GM21723 (cell line): Measurements from ENCODE around the gene PRSS48.
"Not testable (repeated sequence)": the region's sequence is repeated elsewhere in the genome, so short reads cannot be mapped to it uniquely, and the experiment has no call there.

ENCODE experiments used
- ATAC-seq: cut with Tn5 transposase; IDR thresholded peaks from one replicate; pipeline ENCODE4 v1.9.1; 2021; ENCODE audit warnings: mild to moderate bottlenecking, moderate library complexity; ENCODE audit not compliant: unreplicated experiment

The PRSS48 gene, protein sequence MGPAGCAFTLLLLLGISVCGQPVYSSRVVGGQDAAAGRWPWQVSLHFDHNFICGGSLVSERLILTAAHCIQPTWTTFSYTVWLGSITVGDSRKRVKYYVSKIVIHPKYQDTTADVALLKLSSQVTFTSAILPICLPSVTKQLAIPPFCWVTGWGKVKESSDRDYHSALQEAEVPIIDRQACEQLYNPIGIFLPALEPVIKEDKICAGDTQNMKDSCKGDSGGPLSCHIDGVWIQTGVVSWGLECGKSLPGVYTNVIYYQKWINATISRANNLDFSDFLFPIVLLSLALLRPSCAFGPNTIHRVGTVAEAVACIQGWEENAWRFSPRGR

GRCh38 chr4:151276787-151277562 is at the start of gene PRSS48:
PRSS48 (plus strand) TSS chr4:151277161; CDS start chr4:151277173, 12 bp downstream.
- ATAC-seq, result no peak

GRCh38 chr4:151227172-151227571 is 49.8 kb upstream of the PRSS48 start:
- ATAC-seq, result no peak

DNA sequence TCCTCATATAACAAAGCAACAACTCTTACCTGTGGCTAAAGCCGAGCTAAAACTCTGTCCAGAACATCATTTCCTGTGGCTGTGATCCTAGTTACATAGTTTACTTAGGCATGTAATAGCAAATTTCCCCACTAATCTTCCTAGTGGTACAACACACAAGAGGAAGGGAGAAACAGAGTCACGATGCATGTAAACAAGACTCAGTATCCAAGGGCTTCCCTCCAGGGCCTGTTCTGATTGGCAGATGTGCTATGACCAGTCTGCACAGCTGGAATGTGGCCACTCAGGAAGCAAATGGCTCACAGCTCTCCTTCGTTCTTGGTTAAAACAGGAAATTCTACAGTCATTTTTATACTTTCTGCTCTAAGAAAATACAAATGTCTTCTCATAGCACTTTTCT is 49.2 kb upstream of the PRSS48 start:
- ATAC-seq, result no peak

GRCh38 chr4:151228189-151229119 is 48.5 kb upstream of the PRSS48 start:
- no peak for ATAC-seq

DNA sequence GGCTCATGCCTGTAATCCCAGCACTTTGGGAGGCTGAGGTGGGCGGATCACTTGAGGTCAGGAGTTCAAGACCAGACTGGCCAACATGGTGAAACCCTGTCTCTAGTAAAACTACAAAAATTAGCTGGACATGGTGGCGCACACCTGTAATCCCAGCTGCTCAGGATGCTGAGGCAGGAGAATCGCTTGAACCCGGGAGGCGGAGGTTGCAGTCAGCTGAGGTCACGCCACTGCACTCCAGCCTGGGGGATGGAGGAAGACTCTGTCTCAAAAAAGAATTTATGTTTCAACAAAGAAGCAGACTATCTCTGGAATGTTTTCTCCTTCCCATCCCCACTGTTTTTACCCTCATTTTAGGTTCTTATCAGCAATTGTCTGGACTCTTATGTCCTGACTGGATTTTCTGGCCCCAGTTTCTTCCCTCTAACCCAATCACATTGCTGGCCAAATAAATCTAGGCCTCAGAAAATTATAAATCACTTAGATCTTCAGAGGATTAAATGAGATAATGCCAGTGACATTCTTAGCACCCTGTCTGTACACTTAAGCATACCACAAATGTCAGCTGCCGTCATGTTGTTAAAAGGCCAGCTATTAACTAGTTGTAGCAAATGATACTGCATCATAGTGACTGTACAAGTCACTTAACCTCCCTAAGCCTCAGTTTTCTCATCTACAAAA is 44.9 kb upstream of the PRSS48 start:
- ATAC-seq, result no peak

DNA sequence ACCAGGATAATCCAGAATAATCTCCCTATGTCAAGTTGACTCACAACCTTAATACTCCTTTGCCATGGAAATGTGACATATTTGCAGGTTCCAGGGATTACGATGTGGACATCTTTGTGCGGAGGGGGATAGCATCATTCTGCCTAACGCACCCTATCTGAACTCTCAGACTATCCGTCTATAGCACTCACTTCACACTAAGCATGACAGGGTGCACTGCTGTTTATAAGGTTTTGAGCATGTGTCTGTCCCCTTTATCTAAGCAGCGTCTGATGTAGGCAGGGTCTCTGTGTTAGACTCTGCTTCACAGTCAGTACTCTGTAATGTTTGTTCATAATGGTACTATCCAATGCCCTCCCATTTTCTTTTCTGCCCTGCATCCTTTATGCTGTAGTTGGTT is 43.4 kb upstream of the PRSS48 start:
- no peak for ATAC-seq

DNA sequence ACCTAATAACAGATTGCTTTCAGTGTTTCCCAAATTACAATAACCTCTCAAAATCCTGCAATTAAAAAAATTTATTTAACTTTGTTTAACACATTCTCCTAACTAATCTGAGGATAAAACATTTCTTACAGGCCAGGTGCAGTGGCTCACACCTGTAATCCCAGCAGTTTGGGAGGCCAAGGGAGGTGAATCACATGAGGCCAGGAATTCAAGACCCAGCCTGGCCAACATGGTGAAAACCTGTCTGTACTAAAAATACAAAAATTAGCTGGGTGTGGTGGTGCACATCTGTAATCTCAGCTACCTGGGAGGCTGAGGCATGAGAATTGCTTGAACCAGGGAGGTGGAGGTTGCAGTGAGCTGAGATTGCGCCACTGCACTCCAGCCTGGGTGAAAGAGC is 41.6 kb upstream of the PRSS48 start:
- ATAC-seq, result not testable (repeated sequence)

DNA sequence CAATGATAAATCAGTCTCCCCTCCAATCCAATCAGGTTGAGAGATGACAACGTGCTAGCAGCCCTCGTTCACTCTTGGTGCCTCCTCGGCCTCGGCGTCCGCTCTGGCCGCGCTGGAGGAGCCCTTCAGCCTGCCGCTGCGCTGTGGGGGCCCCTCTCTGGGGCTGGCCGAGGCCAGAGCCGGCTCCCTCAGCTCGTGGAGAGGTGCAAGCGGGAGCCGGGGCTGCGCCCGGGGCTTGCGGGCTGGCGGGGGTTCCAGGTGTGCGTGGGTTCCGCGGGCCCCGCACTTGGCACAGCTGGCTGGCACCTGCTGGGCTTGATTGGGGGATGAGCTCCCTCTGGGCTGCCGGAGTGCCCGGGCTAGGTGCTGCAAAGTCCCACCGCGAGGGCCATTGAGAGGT is 40.9 kb upstream of the PRSS48 start:
- ATAC-seq, result no peak

DNA sequence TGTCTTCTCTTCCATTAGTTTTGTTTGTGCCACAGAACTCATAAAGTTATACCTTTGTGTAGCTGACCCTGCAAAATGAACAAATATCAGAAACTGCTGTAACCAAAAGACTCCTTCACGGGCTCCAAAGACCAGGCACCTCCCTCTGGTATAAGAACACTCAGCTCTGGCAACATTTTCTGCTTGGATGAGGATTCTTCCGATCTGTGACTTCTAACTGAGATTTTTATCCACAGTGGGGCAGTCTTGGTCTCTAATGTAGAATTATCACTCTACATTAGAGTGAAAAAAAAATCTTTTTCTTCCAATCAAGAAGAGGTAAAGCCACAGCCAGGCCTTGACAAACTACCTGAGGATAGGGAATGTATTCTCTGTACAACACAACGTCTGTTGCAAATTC is 38.5 kb upstream of the PRSS48 start:
- no peak for ATAC-seq

DNA sequence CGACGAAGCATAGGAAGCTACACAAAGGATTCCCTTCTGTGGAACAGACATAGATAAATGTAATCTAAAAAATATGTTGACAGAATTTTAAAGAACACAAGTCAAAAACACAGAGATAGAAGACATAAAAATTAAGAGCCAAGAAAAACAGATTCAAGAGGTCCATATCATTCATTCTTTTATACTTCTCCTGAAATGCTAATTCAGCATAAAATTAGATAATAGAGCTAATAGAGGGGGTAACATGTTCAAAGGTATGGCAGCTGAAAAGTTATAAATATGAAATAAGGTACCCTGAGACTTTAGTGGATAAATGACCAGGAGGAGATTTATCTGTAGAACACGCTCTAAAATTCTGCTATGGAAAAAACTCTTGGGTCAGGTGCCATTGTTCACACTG is 37.4 kb upstream of the PRSS48 start:
- ATAC-seq, result no peak

DNA sequence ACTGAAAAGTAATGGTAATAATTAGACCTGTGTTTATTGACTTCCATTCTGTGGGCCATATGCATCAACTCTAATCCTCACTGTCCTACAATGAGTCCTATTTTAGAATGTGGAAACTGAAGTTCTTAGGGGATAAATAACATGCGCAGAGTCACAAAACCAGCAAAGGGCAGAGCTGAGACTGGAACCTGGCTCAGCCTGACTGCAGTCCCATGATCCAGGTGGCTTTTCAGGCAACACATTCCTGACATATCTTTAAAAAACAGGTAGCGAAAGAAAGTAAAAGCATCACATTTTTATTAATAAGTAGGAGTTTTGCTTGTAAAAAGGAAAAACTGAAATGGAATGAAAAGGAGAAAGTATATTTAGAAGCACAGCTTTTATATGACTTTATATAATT is 34.7 kb upstream of the PRSS48 start:
- no peak for ATAC-seq

- no peak for ATAC-seq
Measured at GRCh38 chr4:151246742-151247141, 30.2 kb upstream of the PRSS48 start.

DNA sequence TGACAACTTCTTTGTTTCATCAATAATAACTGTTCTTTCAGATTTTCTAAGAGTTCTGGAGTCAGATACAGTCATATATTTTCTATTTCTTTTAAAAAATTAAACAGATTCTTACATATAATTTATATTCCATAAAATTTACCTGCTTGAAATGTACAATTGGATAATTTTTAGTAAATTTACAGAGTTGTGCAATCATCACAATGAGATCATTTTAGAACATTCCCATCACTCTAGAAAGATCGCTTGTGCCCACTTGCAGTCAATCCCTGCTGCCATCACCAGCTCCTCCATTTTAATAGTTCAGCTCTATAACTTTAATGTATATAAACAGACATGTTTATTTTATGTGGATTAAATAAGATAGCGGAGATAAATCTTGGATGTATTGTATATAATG is 29.6 kb upstream of the PRSS48 start:
- ATAC-seq, result no peak

DNA sequence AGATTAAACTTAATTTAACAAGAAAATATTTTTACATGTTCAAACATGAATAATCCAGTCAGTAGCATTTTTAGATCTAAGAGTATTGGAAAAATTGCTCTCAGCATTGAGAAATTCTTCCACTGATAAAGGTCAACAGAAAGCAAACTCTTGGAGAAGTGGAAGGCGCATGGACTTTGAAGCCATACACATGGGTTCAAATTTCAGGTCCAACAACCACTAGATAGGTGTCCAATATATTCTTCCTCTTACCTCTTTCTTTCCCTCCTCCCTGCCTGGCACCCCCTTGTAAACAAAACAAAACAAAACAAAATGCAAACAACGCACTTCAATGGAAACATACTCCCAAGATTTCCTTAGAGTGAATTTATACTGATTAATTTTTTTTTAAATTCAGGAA is 28.4 kb upstream of the PRSS48 start:
- ATAC-seq, result no peak

GRCh38 chr4:151250706-151251105 is 26.3 kb upstream of the PRSS48 start:
- no peak for ATAC-seq

DNA sequence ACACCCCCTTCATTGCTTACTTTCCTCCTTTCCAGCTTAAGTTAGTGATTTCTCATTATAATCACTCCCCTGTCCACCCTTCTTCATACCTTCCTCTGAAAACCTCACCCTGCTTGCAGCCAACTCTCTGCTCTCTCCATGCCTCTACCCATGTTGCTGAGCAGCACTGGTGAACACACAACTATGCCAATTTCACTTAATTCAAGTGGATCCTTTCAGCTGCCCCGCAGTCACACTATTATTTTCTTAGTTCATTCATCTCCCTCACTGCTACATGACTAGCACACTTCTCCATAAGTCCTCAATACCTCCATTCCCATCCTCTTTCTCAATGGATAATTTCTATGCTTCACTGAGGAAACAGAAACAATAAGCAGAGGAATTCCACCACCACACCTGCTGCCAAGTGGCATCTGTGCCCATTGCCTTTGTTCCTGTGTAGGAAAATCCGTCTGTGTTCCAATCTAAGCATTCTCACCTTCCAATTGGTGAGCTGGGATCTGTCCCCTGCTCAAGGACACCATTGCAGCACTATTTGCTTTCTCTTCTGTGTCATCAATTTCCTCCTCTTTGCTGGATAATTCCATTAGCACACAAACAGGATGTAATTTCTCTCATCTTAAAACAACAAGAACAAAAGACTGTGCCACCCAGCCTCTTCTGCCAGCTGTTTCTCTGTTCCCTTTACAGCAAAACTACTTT is 25.2 kb upstream of the PRSS48 start:
- no peak for ATAC-seq

- ATAC-seq, result not testable (repeated sequence)
Measured at GRCh38 chr4:151255226-151255625, 21.7 kb upstream of the PRSS48 start.

DNA sequence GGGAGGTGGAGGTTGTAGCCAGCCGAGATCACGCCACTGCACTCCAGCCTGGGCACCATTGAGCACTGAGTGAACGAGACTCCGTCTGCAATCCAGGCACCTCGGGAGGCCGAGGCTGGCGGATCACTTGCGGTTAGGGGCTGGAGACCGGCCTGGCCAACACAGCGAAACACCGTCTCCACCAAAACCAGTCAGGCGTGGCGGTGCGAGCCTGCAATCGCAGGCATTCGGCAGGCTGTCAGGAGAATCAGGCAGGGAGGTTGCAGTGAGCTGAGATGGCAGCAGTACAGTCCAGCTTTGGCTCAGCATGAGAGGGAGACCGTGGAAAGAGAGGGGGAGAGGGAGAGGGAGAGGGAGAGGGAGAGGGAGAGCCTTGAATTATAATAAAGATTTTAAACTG is 21.3 kb upstream of the PRSS48 start:
- ATAC-seq, result not testable (repeated sequence)

- no peak for ATAC-seq
Measured at GRCh38 chr4:151256134-151256533, 20.8 kb upstream of the PRSS48 start.

- ATAC-seq, result no peak
Measured at GRCh38 chr4:151257704-151258103, 19.3 kb upstream of the PRSS48 start.
